Right lobe of liver (tissue), 4 donors: Measurements from ENCODE around the gene UBL3.

Experiments used
- CTCF ChIP-seq, 4 donors: fragments of 200-600 bp in 3 of 4; fragments of 450-650 bp in 1 of 4; IDR thresholded peaks; one replicate each; pipeline versions ENCODE4 v1.5.1 to v1.8.0; 2016 to 2022; ENCODE audit warnings: antibody characterized with exemption in 4 of 4, mild to moderate bottlenecking in 2 of 4
- POLR2A ChIP-seq: fragments of 450-650 bp; IDR thresholded peaks from one replicate; pipeline ENCODE4 v1.6.1; 2017; ENCODE audit warnings: antibody characterized with exemption, mild to moderate bottlenecking
- donor health status: DM: no; HTN: no; CAD: no.
- donor health status: DM: no; HTN: no; CAD: no.
- donor health status: DM: no; HTN: yes; CAD: no.

DNA sequence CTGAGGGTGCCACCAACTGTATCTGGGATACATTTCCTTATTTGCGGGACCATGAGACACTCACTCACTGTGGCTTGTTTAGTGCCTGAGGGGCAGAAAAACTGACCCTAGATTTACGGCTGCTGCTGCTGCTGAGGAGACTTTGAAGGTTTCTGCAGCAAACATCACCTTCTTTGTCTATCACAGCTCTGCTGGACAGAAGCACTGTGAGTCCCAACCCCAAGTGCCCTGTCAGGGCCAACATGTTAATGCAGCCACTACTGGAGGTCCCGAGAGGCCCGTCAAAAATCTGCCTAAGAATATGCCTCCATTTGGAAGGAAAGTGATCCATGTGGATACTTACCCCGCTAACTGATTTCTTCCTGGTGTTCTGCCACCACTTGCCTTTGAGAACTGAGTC, 37.3 kb upstream of the UBL3 start:
- TF ChIP-seq POLR2A: no peak
- no peak for TF ChIP-seq CTCF (IDR thresholded peaks at IDR 0.05)
